ENCODE measurements around the gene HOXB8. TPM values are rescaled to one million over a fixed set of nuclear protein-coding genes. Genes with fewer than 3 reads are reported as not detected.

The HOXB8 gene
- total and polyA plus RNA-seq, 2 donors (not counting 3 experiments of a cell fraction or from before 2014, with no cell fraction given): 1.7 to 2.4 TPM

GRCh38 chr17:48632579-48633265 lies 17.6 kb upstream of the HOXB8 start:
- Histone ChIP-seq H3K79me2 (ENCODE audit: control insufficient read depth, insufficient read depth, low read length) (no peaks in the 10 kb centered on the region), H3K36me3 (ENCODE audit: control insufficient read depth in 2 of 2, extremely low read depth in 1 of 2, insufficient read depth in 2 of 2, low read length in 2 of 2) (no peaks in the 10 kb centered on the region), H3K27me3 (ENCODE audit: control insufficient read depth in 2 of 2, insufficient read depth in 2 of 2, low read length in 2 of 2) (peaks cover 71 to 87% of the 10 kb centered on the region in 2 experiments), H3K9ac (replicated peaks; ENCODE audit: extremely low read depth, insufficient read depth, low read length) (no peak overlapping the region), H2AFZ (ENCODE audit: low read depth, low read length) (no peak overlapping the region), H3K27ac (ENCODE audit: insufficient read depth, low read depth, low read length) (no peak overlapping the region), H3K9me1 (replicated peaks; ENCODE audit: control insufficient read depth, extremely low read depth, insufficient read depth, low read length) (no peaks in the 10 kb centered on the region), H3K4me1 (ENCODE audit: control insufficient read depth, extremely low read depth, insufficient read depth, low read length) (no peaks in the 10 kb centered on the region), H3K4me3 (replicated peaks in 1 of 3; ENCODE audit: insufficient read depth in 1 of 3, low read depth in 1 of 3, low read length in 3 of 3) (no peak overlapping the region), H3K4me2 (ENCODE audit: insufficient read depth, low read length) (no peak overlapping the region), H3K9me3 (replicated peaks; ENCODE audit: control insufficient read depth, insufficient read depth, low read length) (no peaks in the 10 kb centered on the region), H4K20me1 (replicated peaks; ENCODE audit: control insufficient read depth, extremely low read depth, insufficient read depth, low read length) (no peaks in the 10 kb centered on the region)
- intact Hi-C loops (cut with micrococcal nuclease): no loop called here
- DNase-seq (ENCODE audit: low read depth, low spot score) (no peak), FAIRE-seq (no peak)
- ChIA-PET POLR2A (no interaction called here), CTCF (interaction anchor here (1.0 to 1.9 kb wide), 3 partner anchors 8 to 12 kb away, joined by 3 to 6 read pairs (median 3); no protein-coding TSS in a partner anchor)
- BruUV-seq (replicated peaks): no TSS peak
- dilution Hi-C loops (cut with MboI; ENCODE audit: extremely low pct_ligation_motif_present, low sequenced_read_pairs): no loop called here
- no peak for TF ChIP-seq JUN (IDR thresholded peaks at IDR 0.05; ENCODE audit: borderline replicate concordance, insufficient read depth, insufficient read length, low read depth)
- TF ChIP-seq CTCF (IDR thresholded peaks at IDR 0.05; ENCODE audit: extremely low read depth in 1 of 2, insufficient read depth in 1 of 2, low read depth in 1 of 2, low read length in 2 of 2): no peak
- no peak for TF ChIP-seq MYC (IDR thresholded peaks at IDR 0.05; ENCODE audit: low read depth, low read length)
- TF ChIP-seq POLR2AphosphoS5 (IDR thresholded peaks at IDR 0.05; ENCODE audit: insufficient read depth, low read depth, low read length): no peak
- TF ChIP-seq, protein P1, sequence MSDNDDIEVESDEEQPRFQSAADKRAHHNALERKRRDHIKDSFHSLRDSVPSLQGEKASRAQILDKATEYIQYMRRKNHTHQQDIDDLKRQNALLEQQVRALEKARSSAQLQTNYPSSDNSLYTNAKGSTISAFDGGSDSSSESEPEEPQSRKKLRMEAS (IDR thresholded peaks at IDR 0.05; ENCODE audit: insufficient read depth, insufficient read length): no peak
- TF ChIP-seq POLR2A (IDR thresholded peaks at IDR 0.05; ENCODE audit: low read depth, low read length): no peak
- no peak for TF ChIP-seq FOS (IDR thresholded peaks at IDR 0.05; ENCODE audit: borderline replicate concordance, insufficient read depth, low read length)
- TF ChIP-seq GATA2 (IDR thresholded peaks at IDR 0.05; ENCODE audit: insufficient read depth, insufficient read length, low read depth, low read length): no peak
- TF ChIP-seq EZH2 (IDR thresholded peaks at IDR 0.05; ENCODE audit: borderline replicate concordance, low read depth, low read length, severe bottlenecking): no peak
